Hippocampal formation (tissue), 2 donors: ENCODE results near the gene TOP3A.

ENCODE experiments used
- DNase-seq, 2 donors: peaks; one replicate each; lab custom pipeline; 2025; lab: John Stamatoyannopoulos, UW

Gene TOP3A

GRCh38 chr17:18277076-18277475 is 37.7 kb downstream of the TOP3A start:
- DNase-seq, result no peak

- DNase-seq, result no peak
Measured at GRCh38 chr17:18270046-18270931, 44.5 kb downstream of the TOP3A start.

- DNase-seq, result no peak
Measured at GRCh38 chr17:18267927-18268711, 46.7 kb downstream of the TOP3A start.

- no peak for DNase-seq
Measured at GRCh38 chr17:18267366-18267765, 47.4 kb downstream of the TOP3A start.

- DNase-seq, result no peak
Measured at GRCh38 chr17:18263885-18264682, 50.7 kb downstream of the TOP3A start.

- DNase-seq, result no peak
Measured at GRCh38 chr17:18262641-18263040, 52.2 kb downstream of the TOP3A start.

GRCh38 chr17:18262111-18262510 is 52.7 kb downstream of the TOP3A start:
- DNase-seq, result no peak

- no peak for DNase-seq
Measured at GRCh38 chr17:18261659-18262058, 53.1 kb downstream of the TOP3A start.

GRCh38 chr17:18261146-18261515 is 53.7 kb downstream of the TOP3A start:
- DNase-seq, result no peak

GRCh38 chr17:18260332-18261145 is 54.3 kb downstream of the TOP3A start, which contains the start of gene MIEF2:
Gene MIEF2 (plus strand): TSS chr17:18260662. CDS start chr17:18262721, 2,059 bp downstream.
- peak; percentile 93 to 94 for DNase-seq

- DNase-seq, result no peak
Measured at GRCh38 chr17:18259621-18260331, 55.0 kb downstream of the TOP3A start.

GRCh38 chr17:18258356-18259038 is 56.3 kb downstream of the TOP3A start, which contains the start of gene FLII:
Gene FLII (minus strand): TSS chr17:18258738. CDS start chr17:18258690, 48 bp downstream.
- peak; percentile 47 to 62 for DNase-seq

GRCh38 chr17:18257982-18258355 is 56.8 kb downstream of the TOP3A start:
- peak; percentile 40 to 51 for DNase-seq

GRCh38 chr17:18257268-18257981 is 57.4 kb downstream of the TOP3A start:
- no peak for DNase-seq

- DNase-seq, result no peak
Measured at GRCh38 chr17:18256776-18257175, 58.0 kb downstream of the TOP3A start.

GRCh38 chr17:18256351-18256750 is 58.4 kb downstream of the TOP3A start:
- DNase-seq, result no peak

GRCh38 chr17:18254888-18255649 is 59.7 kb downstream of the TOP3A start:
- DNase-seq, result no peak
